HepG2 (cell line): ENCODE data around the gene ALDH1A1. TPM values are rescaled to one million over a fixed set of nuclear protein-coding genes. Genes with fewer than 3 reads are reported as not detected.

Experiments
- ARID5B ChIP-seq: IDR thresholded peaks from 2 replicates; pipeline ENCODE4 v1.4.0; 2020; ENCODE audit warnings: mild to moderate bottlenecking, missing genetic modification reagents
- ATF5 ChIP-seq: sonication (generic); formaldehyde crosslinking; IDR thresholded peaks from 2 replicates; pipeline ENCODE4 v1.4.0; 2020; ENCODE audit warnings: mild to moderate bottlenecking, low read depth, missing genetic modification reagents
- PHF8 ChIP-seq: sonication (generic); formaldehyde crosslinking; IDR thresholded peaks from 2 replicates; pipeline ENCODE4 v1.5.0; 2020; ENCODE audit warnings: missing genetic modification reagents
- ZNF775 ChIP-seq: sonication (generic); formaldehyde crosslinking; IDR thresholded peaks from 2 replicates; pipeline ENCODE4 v1.4.0; 2020; ENCODE audit warnings: missing genetic modification reagents, mild to moderate bottlenecking, moderate library complexity, borderline replicate concordance
- polyA plus RNA-seq, 8 experiments: library from polyadenylated mRNA; depleted of rRNA in 3 of 8; stranded (reverse) in 7 of 8; unstranded in 1 of 8; fragments of >200 nt; fragmentation: Illumina TruSeq in 4 of 8; extraction: Trizol in 4 of 8; gene quantifications; 2 replicates each; pipeline versions ENCODE4 v1.2.1 to v1.2.3, GENCODE V29; 2011 to 2016; ENCODE audit warnings: low read depth in 4 of 8, missing spikeins in 1 of 8, mixed read lengths in 1 of 8; ENCODE audit not compliant: insufficient read depth in 1 of 8
- total RNA-seq, 5 experiments: library from RNA; depleted of rRNA; stranded (reverse); fragments of >200 nt; fragmentation: Illumina TruSeq; extraction: Trizol; gene quantifications; 2 replicates each; pipeline ENCODE4 v1.2.3, GENCODE V29; 2016; ENCODE audit warnings: low read depth in 1 of 5
- TF ChIP-seq, protein P1 (sequence below): sonication (generic); formaldehyde crosslinking; conservative IDR thresholded peaks from 2 replicates; pipeline ENCODE4 v1.8.0; 2022; ENCODE audit warnings: mild to moderate bottlenecking, moderate library complexity, missing genetic modification reagents
- TF ChIP-seq, protein P2 (sequence below): IDR thresholded peaks from 2 replicates; pipeline ENCODE4 v1.6.1; 2016; ENCODE audit warnings: mild to moderate bottlenecking
- TF ChIP-seq, protein P3 (sequence below): sonication (generic); formaldehyde crosslinking; IDR thresholded peaks from 2 replicates; pipeline ENCODE4 v1.4.0; 2020; ENCODE audit warnings: mild to moderate bottlenecking, missing genetic modification reagents, borderline replicate concordance
- TF ChIP-seq, protein P4 (sequence below): sonication (generic); formaldehyde crosslinking; IDR thresholded peaks from 2 replicates; pipeline ENCODE4 v1.8.0; 2022; ENCODE audit warnings: mild to moderate bottlenecking, missing genetic modification reagents, moderate library complexity

Gene ALDH1A1
- total and polyA plus RNA-seq, 2 of the 13 experiments (the other 11 are each of a cell fraction or from before 2014, with no cell fraction given): 88.2 to 439 TPM

DNA sequence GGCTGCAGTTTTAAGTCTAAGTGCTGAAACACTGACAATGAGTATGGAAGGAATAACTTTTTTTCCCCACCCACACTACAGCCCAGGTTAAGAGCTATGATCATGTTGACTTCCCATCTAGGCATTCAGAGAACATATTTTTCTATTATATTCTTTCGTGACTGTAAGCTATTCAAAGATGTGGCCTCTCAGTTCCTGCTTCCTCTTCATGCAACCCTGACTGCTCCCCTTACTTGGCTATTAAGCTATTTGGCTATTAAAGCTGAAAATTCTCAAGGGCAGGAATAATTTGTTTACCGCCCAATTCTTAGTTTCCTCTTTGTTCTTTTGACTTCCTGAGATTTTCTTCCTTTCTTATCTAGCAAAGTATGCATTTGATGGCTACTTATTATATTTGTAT, 18.6 kb upstream of the ALDH1A1 start (continued):
- TF ChIP-seq, protein P1, sequence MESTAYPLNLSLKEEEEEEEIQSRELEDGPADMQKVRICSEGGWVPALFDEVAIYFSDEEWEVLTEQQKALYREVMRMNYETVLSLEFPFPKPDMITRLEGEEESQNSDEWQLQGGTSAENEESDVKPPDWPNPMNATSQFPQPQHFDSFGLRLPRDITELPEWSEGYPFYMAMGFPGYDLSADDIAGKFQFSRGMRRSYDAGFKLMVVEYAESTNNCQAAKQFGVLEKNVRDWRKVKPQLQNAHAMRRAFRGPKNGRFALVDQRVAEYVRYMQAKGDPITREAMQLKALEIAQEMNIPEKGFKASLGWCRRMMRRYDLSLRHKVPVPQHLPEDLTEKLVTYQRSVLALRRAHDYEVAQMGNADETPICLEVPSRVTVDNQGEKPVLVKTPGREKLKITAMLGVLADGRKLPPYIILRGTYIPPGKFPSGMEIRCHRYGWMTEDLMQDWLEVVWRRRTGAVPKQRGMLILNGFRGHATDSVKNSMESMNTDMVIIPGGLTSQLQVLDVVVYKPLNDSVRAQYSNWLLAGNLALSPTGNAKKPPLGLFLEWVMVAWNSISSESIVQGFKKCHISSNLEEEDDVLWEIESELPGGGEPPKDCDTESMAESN: no peak
- TF ChIP-seq ATF5 (CRISPR knock-in tag) (no peak), ARID5B (CRISPR knock-in tag) (no peak), PHF8 (CRISPR knock-in tag) (no peak), ZNF775 (CRISPR knock-in tag) (no peak)
- TF ChIP-seq, protein P2, sequence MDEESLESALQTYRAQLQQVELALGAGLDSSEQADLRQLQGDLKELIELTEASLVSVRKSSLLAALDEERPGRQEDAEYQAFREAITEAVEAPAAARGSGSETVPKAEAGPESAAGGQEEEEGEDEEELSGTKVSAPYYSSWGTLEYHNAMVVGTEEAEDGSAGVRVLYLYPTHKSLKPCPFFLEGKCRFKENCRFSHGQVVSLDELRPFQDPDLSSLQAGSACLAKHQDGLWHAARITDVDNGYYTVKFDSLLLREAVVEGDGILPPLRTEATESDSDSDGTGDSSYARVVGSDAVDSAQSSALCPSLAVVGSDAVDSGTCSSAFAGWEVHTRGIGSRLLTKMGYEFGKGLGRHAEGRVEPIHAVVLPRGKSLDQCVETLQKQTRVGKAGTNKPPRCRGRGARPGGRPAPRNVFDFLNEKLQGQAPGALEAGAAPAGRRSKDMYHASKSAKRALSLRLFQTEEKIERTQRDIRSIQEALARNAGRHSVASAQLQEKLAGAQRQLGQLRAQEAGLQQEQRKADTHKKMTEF (CRISPR knock-in tag): no peak
- TF ChIP-seq, protein P3, sequence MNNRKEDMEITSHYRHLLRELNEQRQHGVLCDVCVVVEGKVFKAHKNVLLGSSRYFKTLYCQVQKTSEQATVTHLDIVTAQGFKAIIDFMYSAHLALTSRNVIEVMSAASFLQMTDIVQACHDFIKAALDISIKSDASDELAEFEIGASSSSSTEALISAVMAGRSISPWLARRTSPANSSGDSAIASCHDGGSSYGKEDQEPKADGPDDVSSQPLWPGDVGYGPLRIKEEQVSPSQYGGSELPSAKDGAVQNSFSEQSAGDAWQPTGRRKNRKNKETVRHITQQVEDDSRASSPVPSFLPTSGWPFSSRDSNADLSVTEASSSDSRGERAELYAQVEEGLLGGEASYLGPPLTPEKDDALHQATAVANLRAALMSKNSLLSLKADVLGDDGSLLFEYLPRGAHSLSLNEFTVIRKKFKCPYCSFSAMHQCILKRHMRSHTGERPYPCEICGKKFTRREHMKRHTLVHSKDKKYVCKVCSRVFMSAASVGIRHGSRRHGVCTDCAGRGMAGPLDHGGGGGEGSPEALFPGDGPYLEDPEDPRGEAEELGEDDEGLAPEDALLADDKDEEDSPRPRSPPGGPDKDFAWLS (CRISPR knock-in tag): no peak
- TF ChIP-seq, protein P4, sequence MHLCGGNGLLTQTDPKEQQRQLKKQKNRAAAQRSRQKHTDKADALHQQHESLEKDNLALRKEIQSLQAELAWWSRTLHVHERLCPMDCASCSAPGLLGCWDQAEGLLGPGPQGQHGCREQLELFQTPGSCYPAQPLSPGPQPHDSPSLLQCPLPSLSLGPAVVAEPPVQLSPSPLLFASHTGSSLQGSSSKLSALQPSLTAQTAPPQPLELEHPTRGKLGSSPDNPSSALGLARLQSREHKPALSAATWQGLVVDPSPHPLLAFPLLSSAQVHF (CRISPR knock-in tag): no peak
